GM12878 (cell line): ENCODE results near the gene HTRA2. TPM values are rescaled to one million over a fixed set of nuclear protein-coding genes. Genes with fewer than 3 reads are reported as not detected.

ENCODE experiments used
- ATAC-seq: fragments of 200-7000 bp; cut with Tn5 transposase; 3 replicates; pipeline ENCODE4 v1.9.1; 2020; ENCODE audit warnings: mild to moderate bottlenecking, moderate library complexity
- BruUV-seq: library from RNA; stranded (reverse); fragments of 400-500 nt; replicated peaks from 2 replicates; lab custom pipeline; 2021; lab: Mats Ljungman, UMichigan
- CTCF ChIA-PET: fragments of 300-600 bp; sonication (Branson Sonifier 250); formaldehyde crosslinking; extraction: SDS; loops from one replicate; lab custom pipeline; 2021; ENCODE audit warnings: inconsistent platforms; lab: Yijun Ruan, JAX
- POLR2A ChIA-PET: fragments of 350-600 bp; formaldehyde crosslinking; extraction: SDS; loops from one replicate; lab custom pipeline; 2021; ENCODE audit warnings: inconsistent platforms; lab: Charles Lee
- RAD21 ChIA-PET: fragments of 300-600 bp; sonication (Branson Sonifier 250); formaldehyde crosslinking; loops from one replicate; lab custom pipeline; 2023; ENCODE audit warnings: antibody characterized with exemption; ENCODE audit not compliant: unreplicated experiment; lab: Charles Lee
- SMC1A ChIA-PET: fragments of 300-600 bp; sonication (Branson Sonifier 250); formaldehyde crosslinking; loops from one replicate; lab custom pipeline; 2023; ENCODE audit not compliant: unreplicated experiment, uncharacterized antibody; lab: Charles Lee
- DNase-seq: peaks from one replicate; pipeline ENCODE4 v3.0.0-alpha.2; 2011; ENCODE audit warnings: low read depth, low spot score
- FAIRE-seq: peaks from 3 replicates; lab custom pipeline; 2011; peaks lifted over from hg19 to GRCh38; lab: Jason Lieb, UNC
- H2AFZ ChIP-seq: 2 replicates; pipeline ENCODE4 v1.6.0; 2011; ENCODE audit warnings: low read depth, low read length, control low read depth; ENCODE audit not compliant: control insufficient read depth
- H3K27ac ChIP-seq: 2 replicates; pipeline ENCODE4 v1.5.1; 2011; ENCODE audit warnings: control low read depth; ENCODE audit not compliant: control insufficient read depth, insufficient read depth
- H3K27me3 ChIP-seq, 2 experiments: replicated peaks in 1 of 2; 2 replicates each; pipeline versions ENCODE4 v1.6.0 to v1.6.1; 2011; ENCODE audit warnings: low read length in 1 of 2; ENCODE audit not compliant: control insufficient read depth in 2 of 2, insufficient read depth in 2 of 2
- H3K36me3 ChIP-seq, 2 experiments: 2 replicates each; pipeline ENCODE4 v1.5.1; 2011; ENCODE audit warnings: low read length in 1 of 2; ENCODE audit not compliant: control insufficient read depth in 2 of 2, insufficient read depth in 2 of 2
- H3K4me1 ChIP-seq: 2 replicates; pipeline ENCODE4 v1.6.1; 2011; ENCODE audit warnings: mild to moderate bottlenecking, low read length, moderate library complexity, mixed read lengths; ENCODE audit not compliant: control insufficient read depth, insufficient read depth
- H3K4me2 ChIP-seq: 2 replicates; pipeline ENCODE4 v1.6.0; 2011; ENCODE audit warnings: control low read depth; ENCODE audit not compliant: control insufficient read depth, insufficient read depth
- H3K4me3 ChIP-seq: fragments of 200-600 bp; sonication (generic); 2 replicates; pipeline ENCODE4 v1.5.1; 2016
- H3K79me2 ChIP-seq: 2 replicates; pipeline ENCODE4 v1.6.0; 2011; ENCODE audit warnings: low read length; ENCODE audit not compliant: control insufficient read depth, insufficient read depth
- H3K9ac ChIP-seq: 2 replicates; pipeline ENCODE4 v1.8.0; 2011; ENCODE audit warnings: low read length, control low read depth, mixed read lengths; ENCODE audit not compliant: control insufficient read depth, insufficient read depth
- H3K9me3 ChIP-seq: replicated peaks from 3 replicates; pipeline ENCODE4 v1.5.1; 2011; ENCODE audit warnings: mild to moderate bottlenecking, low read length; ENCODE audit not compliant: control insufficient read depth, insufficient read depth
- H4K20me1 ChIP-seq: 2 replicates; pipeline ENCODE4 v1.6.0; 2011; ENCODE audit not compliant: control insufficient read depth, insufficient read depth
- EGR1 ChIP-seq, 2 experiments: IDR thresholded peaks; 1 replicate in 1 of 2; 2 replicates in 1 of 2; pipeline ENCODE4 v1.6.1; 2011 to 2012; ENCODE audit warnings: low read depth in 2 of 2, low read length in 2 of 2, borderline replicate concordance in 1 of 2, mild to moderate bottlenecking in 1 of 2, moderate library complexity in 1 of 2
- IKZF1 ChIP-seq: fragments of 450-650 bp; conservative IDR thresholded peaks from 2 replicates; pipeline ENCODE4 v1.6.1; 2017; ENCODE audit warnings: antibody characterized with exemption, mild to moderate bottlenecking
- KLF5 ChIP-seq: fragments of 450-650 bp; IDR thresholded peaks from 2 replicates; pipeline ENCODE4 v1.6.1; 2014; ENCODE audit warnings: mild to moderate bottlenecking; ENCODE audit not compliant: partially characterized antibody
- POLR2AphosphoS5 ChIP-seq: IDR thresholded peaks from 2 replicates; pipeline ENCODE4 v1.6.1; 2011; ENCODE audit warnings: mild to moderate bottlenecking, low read length, inconsistent platforms
- RBBP5 ChIP-seq: fragments of 200-600 bp; sonication (generic); conservative IDR thresholded peaks from 2 replicates; pipeline ENCODE4 v1.6.1; 2016
- ZNF217 ChIP-seq: fragments of 450-650 bp; IDR thresholded peaks from 2 replicates; pipeline ENCODE4 v1.6.1; 2017; ENCODE audit warnings: antibody characterized with exemption, mild to moderate bottlenecking
- WGBS: methylation state at CpG from one replicate; pipeline ENCODE4 v1.1.6; 2016; ENCODE audit warnings: low lambda C conversion rate; ENCODE audit not compliant: insufficient replicate concordance, insufficient coverage; ENCODE audit errors: missing lambda C conversion rate; 5-methylcytosine and 5-hydroxymethylcytosine counted together
- in situ Hi-C: fragments of 300-500 bp; cut with MboI; formaldehyde crosslinking; loops from 9 replicates; pipeline ENCODE4 v1.14.3; 2018; ENCODE audit warnings: mixed read lengths
- intact Hi-C: fragments of 100-400 bp; cut with micrococcal nuclease; formaldehyde crosslinking; loops from one replicate; pipeline ENCODE4 v1.14.2; 2022; ENCODE audit not compliant: unreplicated experiment
- polyA plus RNA-seq, 11 experiments: library from polyadenylated mRNA; depleted of rRNA in 4 of 11; unstranded in 6 of 11; stranded (reverse) in 5 of 11; fragments of >200 nt; fragmentation: Nextera tagmentation in 4 of 11; fragmentation: Illumina TruSeq in 1 of 11; extraction: Ambion mirVana in 4 of 11; extraction: Trizol in 1 of 11; gene quantifications; 1 replicate in 1 of 11; 2 replicates in 10 of 11; pipeline versions ENCODE4 v1.2.1 to v1.2.3, GENCODE V29; 2011 to 2016; ENCODE audit warnings: inconsistent platforms in 2 of 11, missing spikeins in 2 of 11, low read depth in 1 of 11
- total RNA-seq, 4 experiments: library from RNA; depleted of rRNA in 3 of 4; stranded (reverse); fragments of >200 nt in 3 of 4; fragmentation: Illumina TruSeq in 1 of 4; extraction: Trizol in 1 of 4; gene quantifications; 2 replicates each; pipeline versions ENCODE4 v1.2.1 to v1.2.3, GENCODE V29; 2013 to 2021
- TF ChIP-seq, protein P1 (sequence below): fragments of 450-650 bp; IDR thresholded peaks from 2 replicates; pipeline ENCODE4 v1.6.1; 2017; ENCODE audit warnings: low read depth, mild to moderate bottlenecking, moderate library complexity

Gene HTRA2
- total and polyA plus RNA-seq, 10 of the 15 experiments (the other 5 are each of a cell fraction or from before 2014, with no cell fraction given) = 42.3 to 73.9 (median 54.6) TPM

DNA sequence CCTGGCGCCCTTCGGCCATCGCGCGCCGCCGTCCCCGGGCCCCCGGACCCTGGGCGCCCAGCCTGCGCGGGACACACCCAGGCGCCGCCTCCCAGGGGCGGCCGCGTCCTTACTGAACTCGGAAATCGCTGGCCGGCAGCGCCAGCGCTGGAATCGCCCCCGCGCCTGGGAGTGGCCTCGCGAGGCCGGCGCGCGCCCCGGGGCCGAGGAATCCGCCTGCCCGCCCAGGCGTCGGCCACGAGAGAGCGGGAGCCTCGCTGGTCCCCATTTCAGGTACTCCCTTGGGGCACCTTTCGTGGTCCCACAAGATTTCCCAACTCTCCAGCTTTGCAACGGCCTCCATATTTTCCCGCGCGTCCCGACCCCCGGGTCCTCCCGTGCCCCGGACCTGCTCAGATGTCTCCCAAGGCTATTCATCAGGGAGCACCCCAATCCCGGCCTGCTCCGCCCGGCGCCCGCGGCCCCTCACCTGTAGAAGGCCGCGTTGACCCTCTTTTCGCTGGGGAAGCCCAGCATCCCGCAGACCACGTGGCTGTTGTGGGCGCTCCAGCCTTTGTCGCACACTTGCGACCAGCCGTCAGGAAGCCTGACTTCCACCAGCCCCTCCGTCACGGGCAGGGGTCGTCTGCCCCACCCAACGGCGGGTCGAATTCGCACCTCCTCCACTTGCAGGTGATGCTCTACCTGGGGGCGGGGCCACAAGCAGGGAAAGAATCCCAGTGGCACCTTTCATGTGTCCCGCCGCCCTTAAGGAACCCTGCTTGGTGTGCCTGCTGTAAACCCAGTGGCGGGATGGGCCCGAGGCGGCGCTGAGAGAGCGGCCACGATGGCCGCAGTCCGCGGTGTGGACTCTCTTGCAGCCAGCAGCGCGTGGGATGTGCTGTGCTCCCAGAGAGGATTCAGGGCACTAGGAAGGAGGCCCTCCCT, 19.4 kb downstream of the HTRA2 start (continued):
- TF ChIP-seq RBBP5 (no peak), ZNF217 (no peak), EGR1 (IDR thresholded peaks at IDR 0.05; ENCODE audit: borderline replicate concordance in 1 of 2, low read depth in 2 of 2, low read length in 2 of 2) (peak in 1 of 2 experiments; percentile 93; a peak in 2 of 3 replicates), IKZF1 (peak; percentile 84)
- TF ChIP-seq, protein P1, sequence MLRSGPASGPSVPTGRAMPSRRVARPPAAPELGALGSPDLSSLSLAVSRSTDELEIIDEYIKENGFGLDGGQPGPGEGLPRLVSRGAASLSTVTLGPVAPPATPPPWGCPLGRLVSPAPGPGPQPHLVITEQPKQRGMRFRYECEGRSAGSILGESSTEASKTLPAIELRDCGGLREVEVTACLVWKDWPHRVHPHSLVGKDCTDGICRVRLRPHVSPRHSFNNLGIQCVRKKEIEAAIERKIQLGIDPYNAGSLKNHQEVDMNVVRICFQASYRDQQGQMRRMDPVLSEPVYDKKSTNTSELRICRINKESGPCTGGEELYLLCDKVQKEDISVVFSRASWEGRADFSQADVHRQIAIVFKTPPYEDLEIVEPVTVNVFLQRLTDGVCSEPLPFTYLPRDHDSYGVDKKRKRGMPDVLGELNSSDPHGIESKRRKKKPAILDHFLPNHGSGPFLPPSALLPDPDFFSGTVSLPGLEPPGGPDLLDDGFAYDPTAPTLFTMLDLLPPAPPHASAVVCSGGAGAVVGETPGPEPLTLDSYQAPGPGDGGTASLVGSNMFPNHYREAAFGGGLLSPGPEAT = peak; percentile 37; the same call in 1 of the 2 replicates

DNA sequence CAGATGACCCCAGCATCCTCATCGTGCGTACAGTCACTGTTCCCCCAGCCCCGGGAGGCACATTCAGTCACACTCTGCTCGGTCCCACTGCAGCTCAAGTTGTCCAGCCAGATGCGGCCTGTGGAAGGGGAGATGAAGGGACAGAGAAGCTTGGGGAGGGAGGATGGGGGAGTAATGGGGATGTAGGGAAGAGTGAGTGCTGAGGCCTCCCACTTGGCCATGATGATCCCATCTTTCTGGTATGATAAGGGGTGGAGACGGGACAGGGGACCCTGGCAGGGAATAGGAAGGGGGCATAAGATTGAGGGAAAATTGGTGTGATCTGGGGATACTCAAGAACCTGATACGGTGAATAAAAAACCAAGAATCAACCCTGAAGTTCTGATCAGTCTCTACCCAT, 20.5 kb downstream of the HTRA2 start:
- BruUV-seq = no TSS peak
- ChIA-PET POLR2A (interaction anchor here (0.9 to 17.8 kb wide), 6 partner anchors 19 to 94 kb away, joined by 4 to 441 read pairs (median 6); partner anchors contain the start of genes AUP1, CCDC142, HTRA2 and PCGF1), RAD21 (interaction anchor here (0.6 to 8.6 kb wide), 9 partner anchors 14 to 92 kb away, joined by 3 to 96 read pairs (median 8); partner anchors contain the start of genes AUP1, HTRA2 and WBP1), SMC1A (interaction anchor here (0.6 to 6.8 kb wide), 11 partner anchors 8 to 67 kb away, joined by 3 to 106 read pairs (median 13); partner anchors contain the start of genes AUP1, CCDC142, HTRA2 and PCGF1), CTCF (interaction anchor here (0.8 to 14.3 kb wide), 8 partner anchors 8 to 36 kb away, joined by 3 to 115 read pairs (median 9); partner anchors contain the start of genes AUP1, DQX1 and HTRA2)
- intact Hi-C loops (no loop called here), in situ Hi-C loops (no loop called here)
- Histone ChIP-seq H3K36me3 (no peaks in the 10 kb centered on the region; a peak in 1 of 4 replicates), H3K9me3 (no peaks in the 10 kb centered on the region; the same call in 2 of the 3 replicates), H3K4me2 (peak overlapping the region; percentile 95), H3K4me3 (peak overlapping the region; percentile 95), H3K79me2 (peaks cover 79% of the 10 kb centered on the region), H3K27ac (peak overlapping the region; percentile 1; the same call in 1 of the 2 replicates), H3K9ac (peak overlapping the region; percentile 82), H2AFZ (no peak overlapping the region), H3K27me3 (no peaks in the 10 kb centered on the region), H3K4me1 (peaks cover 33% of the 10 kb centered on the region), H4K20me1 (no peaks in the 10 kb centered on the region)
- no peak for FAIRE-seq
- ATAC-seq = no peak
- TF ChIP-seq KLF5 = no peak
- peak; percentile 22; the same call in 1 of the 2 replicates for TF ChIP-seq POLR2AphosphoS5
- no peak for DNase-seq
- 72% methylated on average over 7 of the region's 7 CpGs for WGBS
